ENCODE data around the gene A1CF. TPM values are rescaled to one million over a fixed set of nuclear protein-coding genes. Genes with fewer than 3 reads are reported as not detected.
"Not testable (repeated sequence)": the region's sequence is repeated elsewhere in the genome, so short reads cannot be mapped to it uniquely, and the experiment has no call there.

The A1CF gene
- polyA plus RNA-seq, 1 experiment = not detected

DNA sequence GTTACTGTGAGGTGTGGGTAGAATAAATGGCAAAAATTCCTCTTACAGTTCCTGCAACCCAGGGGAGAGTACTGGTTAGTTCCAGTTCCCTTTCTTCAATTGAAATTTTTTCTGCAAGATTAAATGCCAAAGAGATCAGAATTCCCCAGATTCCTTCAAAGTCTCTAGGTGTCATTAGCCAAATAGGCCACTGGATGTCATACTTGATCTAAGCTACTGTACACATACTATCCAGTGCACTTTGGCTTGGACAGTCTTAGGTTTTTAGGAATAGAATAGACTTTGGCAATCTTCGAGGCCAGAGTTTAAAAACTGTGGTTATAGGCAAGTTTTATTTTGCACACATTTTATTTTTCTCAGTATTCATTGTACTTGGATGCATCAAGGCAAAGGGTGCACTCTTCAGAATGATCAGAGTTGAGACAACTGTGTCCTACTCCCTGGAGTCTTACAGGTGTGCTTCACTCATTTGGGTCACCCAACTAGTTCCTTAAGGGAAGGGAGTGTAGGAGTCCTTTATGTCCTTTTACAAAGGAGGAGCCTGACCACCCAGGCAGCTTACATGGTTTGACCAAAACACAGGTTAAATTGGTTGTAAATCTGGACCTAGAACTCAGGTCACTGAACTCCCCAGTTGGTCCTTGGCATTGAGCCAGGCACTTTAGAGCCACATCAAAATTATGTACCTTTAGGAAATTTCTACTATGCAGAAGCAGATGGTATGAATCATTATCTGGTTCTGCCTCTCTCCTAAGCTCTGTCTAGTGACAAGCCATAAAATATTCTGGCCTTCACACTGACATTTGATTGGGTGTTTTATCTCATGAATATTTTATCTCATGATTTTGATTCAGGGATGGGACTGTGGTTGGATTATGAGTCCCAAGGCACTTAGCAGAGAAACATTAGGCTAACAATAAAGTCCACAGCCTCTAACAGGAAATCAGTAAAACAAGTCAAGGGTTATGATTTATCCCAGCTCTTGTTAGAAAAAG, 96.2 kb downstream of the A1CF start:
- H3K36me3 ChIP-seq (ENCODE audit: control insufficient read depth, insufficient read depth, low read length) = no peaks in the 10 kb centered on the region
- CTCF ChIA-PET = interaction anchor here (1.0 kb wide), 1 partner anchor 101 kb away, joined by 4 read pairs; no protein-coding TSS in a partner anchor
- TF ChIP-seq, protein P1, sequence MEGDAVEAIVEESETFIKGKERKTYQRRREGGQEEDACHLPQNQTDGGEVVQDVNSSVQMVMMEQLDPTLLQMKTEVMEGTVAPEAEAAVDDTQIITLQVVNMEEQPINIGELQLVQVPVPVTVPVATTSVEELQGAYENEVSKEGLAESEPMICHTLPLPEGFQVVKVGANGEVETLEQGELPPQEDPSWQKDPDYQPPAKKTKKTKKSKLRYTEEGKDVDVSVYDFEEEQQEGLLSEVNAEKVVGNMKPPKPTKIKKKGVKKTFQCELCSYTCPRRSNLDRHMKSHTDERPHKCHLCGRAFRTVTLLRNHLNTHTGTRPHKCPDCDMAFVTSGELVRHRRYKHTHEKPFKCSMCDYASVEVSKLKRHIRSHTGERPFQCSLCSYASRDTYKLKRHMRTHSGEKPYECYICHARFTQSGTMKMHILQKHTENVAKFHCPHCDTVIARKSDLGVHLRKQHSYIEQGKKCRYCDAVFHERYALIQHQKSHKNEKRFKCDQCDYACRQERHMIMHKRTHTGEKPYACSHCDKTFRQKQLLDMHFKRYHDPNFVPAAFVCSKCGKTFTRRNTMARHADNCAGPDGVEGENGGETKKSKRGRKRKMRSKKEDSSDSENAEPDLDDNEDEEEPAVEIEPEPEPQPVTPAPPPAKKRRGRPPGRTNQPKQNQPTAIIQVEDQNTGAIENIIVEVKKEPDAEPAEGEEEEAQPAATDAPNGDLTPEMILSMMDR (IDR thresholded peaks at IDR 0.05; ENCODE audit: insufficient read depth, low read depth, low read length) = peak; percentile 37
- no peak overlapping the region for H3K4me3 ChIP-seq (ENCODE audit: low read depth, low read length)
- H3K27me3 ChIP-seq (ENCODE audit: control insufficient read depth, insufficient read depth, low read length) = peaks cover 2% of the 10 kb centered on the region; the same call in 1 of the 2 replicates
- POLR2A ChIA-PET = no interaction called here
- DNase-seq (ENCODE audit: low read depth) = no peak

DNA sequence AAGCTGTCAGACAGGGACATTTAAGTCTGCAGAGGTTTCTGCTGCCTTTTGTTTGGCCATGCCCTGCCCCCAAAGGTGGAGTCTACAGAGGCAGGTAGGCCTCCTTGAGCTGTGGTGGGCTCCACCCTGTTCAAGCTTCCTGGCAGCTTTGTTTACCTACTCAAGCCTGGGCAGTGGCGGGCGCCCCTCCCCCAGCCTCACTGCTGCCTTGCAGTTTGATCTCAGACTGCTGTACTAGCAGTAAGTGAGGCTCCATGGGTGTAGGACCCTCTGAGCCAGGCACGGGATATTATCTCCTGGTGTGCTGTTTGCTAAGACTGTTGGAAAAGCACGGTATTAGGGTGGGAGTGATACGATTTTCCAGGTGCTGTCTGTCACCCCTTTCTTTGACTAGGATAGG, 97.5 kb downstream of the A1CF start:
- DNase-seq (ENCODE audit: low read depth); POLR2A ChIA-PET; CTCF ChIA-PET; H3K4me3 ChIP-seq (ENCODE audit: low read depth, low read length); H3K27me3 ChIP-seq (ENCODE audit: control insufficient read depth, insufficient read depth, low read length); H3K36me3 ChIP-seq (ENCODE audit: control insufficient read depth, insufficient read depth, low read length): not testable (repeated sequence)

DNA sequence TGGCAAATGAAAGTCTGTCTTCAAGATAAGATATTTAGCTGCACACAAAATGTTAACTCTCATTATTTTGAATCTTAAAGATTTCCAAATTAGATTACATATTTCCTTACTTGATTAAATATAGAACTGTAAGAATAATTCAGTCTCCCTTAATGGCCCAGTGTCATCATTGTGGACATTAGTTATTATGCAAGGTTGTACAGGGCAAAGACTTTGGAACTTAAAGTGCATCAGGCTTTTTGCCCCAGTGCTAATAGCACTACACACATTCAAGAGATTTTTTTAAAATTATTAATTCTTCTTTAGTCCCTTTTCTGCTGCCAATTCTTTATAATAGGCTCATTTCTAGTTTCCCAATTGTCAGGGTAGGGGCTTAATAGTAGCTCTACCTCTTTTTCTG, 103.4 kb downstream of the A1CF start:
- H3K4me3 ChIP-seq (ENCODE audit: low read depth, low read length); CTCF ChIA-PET; H3K36me3 ChIP-seq (ENCODE audit: control insufficient read depth, insufficient read depth, low read length); DNase-seq (ENCODE audit: low read depth); H3K27me3 ChIP-seq (ENCODE audit: control insufficient read depth, insufficient read depth, low read length); POLR2A ChIA-PET: not testable (repeated sequence)

DNA sequence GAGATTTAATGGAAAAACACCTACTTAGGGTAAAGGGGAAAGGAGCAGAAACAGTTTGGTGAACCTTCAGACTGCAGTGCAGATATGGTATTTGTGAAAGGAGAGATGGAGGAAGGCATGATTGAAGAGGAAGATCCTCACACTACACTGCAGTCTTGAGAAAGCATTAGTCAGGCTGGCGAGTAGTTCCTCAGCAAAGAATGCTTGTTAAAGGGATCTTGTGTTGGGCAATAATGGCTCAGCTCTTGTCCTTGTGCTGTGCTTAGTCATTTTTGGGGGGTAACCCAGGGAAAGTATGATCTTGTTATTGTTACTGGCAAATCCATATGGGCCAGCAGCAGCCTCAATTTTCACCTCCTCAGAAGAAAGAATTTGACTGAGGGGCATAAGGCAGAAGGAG, 105.4 kb downstream of the A1CF start:
- H3K4me3 ChIP-seq (ENCODE audit: low read depth, low read length); CTCF ChIA-PET; DNase-seq (ENCODE audit: low read depth); POLR2A ChIA-PET; H3K36me3 ChIP-seq (ENCODE audit: control insufficient read depth, insufficient read depth, low read length); H3K27me3 ChIP-seq (ENCODE audit: control insufficient read depth, insufficient read depth, low read length): not testable (repeated sequence)

DNA sequence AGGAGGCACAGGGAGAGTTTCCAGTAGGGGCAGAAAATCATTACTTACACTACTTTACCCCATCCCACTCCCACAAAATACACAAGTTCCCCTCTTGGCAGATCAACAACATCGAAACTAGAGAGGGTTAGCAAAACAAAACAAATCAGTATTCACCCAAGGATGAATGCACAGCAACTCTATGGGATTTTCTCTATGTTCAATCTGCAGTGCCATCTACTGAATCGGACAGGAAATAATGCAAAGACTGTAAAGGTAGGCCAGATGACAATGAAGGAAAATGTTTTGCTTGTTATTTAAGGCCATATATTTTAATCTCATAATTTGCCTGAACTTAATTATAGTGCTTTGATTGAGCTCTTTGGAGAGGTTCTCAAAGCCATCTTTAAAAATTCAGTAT, 110.6 kb downstream of the A1CF start:
- CTCF ChIA-PET; H3K36me3 ChIP-seq (ENCODE audit: control insufficient read depth, insufficient read depth, low read length); H3K4me3 ChIP-seq (ENCODE audit: low read depth, low read length); DNase-seq (ENCODE audit: low read depth); H3K27me3 ChIP-seq (ENCODE audit: control insufficient read depth, insufficient read depth, low read length); POLR2A ChIA-PET: not testable (repeated sequence)

DNA sequence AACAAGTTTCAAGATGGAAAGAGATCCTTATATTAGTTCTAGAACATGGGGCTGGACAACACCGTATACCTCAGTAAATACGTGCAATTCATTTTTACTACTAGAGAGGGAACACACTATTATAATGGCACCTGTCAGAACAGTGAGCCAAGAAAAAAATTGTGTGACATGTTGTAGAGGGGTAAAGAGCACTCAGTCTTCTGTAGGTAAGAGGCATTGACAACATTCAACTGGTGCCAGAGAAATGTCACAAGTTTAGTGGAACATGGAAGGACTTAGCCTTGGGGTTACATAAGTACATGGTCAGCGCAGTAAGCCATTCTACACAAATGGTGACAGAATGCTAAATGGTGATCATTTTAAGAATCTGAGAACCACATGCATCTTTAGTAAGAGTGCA, 113.4 kb downstream of the A1CF start:
- CTCF ChIA-PET; H3K36me3 ChIP-seq (ENCODE audit: control insufficient read depth, insufficient read depth, low read length); H3K4me3 ChIP-seq (ENCODE audit: low read depth, low read length); H3K27me3 ChIP-seq (ENCODE audit: control insufficient read depth, insufficient read depth, low read length); DNase-seq (ENCODE audit: low read depth); POLR2A ChIA-PET: not testable (repeated sequence)

DNA sequence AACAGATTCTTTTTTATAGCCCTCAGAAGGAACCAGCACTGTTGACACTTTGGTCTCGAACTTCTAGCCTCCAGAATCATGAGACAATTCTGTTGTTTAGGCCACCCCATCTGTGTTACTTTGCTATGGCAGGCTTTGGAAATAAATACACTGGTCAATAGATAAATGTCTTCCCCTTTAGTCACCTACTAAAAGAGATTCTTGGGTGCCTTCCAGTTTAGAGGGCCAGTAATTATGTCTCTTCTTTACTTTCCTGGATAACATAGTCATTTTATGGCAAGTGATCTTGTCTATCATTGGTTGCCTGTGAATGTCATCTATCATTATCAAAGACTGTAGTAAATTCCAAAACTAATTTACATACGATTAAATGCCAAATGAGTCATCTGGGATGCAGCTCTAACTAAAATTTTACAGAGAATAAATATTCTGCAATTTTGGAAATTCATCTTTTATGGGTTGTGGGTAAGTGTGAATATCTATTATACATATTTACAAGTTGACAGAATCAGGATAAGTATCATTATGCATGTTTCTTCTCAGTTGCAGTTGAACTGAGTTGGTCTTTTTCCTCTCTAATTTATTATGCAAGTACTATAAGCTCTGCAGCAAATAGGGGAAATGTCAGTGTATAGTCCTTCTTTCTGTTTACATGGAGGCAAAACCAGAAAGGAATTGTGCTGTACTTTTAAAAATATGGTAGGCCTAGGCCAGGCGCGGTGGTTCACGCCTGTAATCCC, 118.5 kb downstream of the A1CF start:
- H3K27me3 ChIP-seq (ENCODE audit: control insufficient read depth, insufficient read depth, low read length); CTCF ChIA-PET; H3K4me3 ChIP-seq (ENCODE audit: low read depth, low read length); POLR2A ChIA-PET; H3K36me3 ChIP-seq (ENCODE audit: control insufficient read depth, insufficient read depth, low read length): not testable (repeated sequence)
- peak; percentile 66 for DNase-seq (ENCODE audit: low read depth)

Other genes starting within 250 kb of the A1CF start
- 2.7 and 6.1 TPM in 2 replicates for gene ASAH2B, start 145.7 kb downstream of the A1CF start, polyA plus RNA-seq (2011; rRNA removed)
- gene PRKG1, start 188.9 kb upstream of the A1CF start, polyA plus RNA-seq (2011; rRNA removed) = 9.7 and 11.6 TPM in 2 replicates

Data from BJ (cell line).